DOHH2 (cell line): Measurements from ENCODE around the gene FYCO1.

ENCODE experiments used
- EZH2phosphoT487 ChIP-seq: fragments of 200-600 bp; sonication (generic); IDR thresholded peaks from 2 replicates; pipeline ENCODE4 v1.6.1; 2017; ENCODE audit warnings: borderline replicate concordance, mild to moderate bottlenecking, antibody characterized with exemption, low read length, moderate library complexity, mixed read lengths
- TF ChIP-seq, protein P1 (sequence below): fragments of 200-600 bp; sonication (generic); IDR thresholded peaks from one replicate; pipeline ENCODE4 v1.5.1; 2014; ENCODE audit warnings: antibody characterized with exemption, mild to moderate bottlenecking, low read depth, low read length; ENCODE audit not compliant: poor library complexity, severe bottlenecking

DNA sequence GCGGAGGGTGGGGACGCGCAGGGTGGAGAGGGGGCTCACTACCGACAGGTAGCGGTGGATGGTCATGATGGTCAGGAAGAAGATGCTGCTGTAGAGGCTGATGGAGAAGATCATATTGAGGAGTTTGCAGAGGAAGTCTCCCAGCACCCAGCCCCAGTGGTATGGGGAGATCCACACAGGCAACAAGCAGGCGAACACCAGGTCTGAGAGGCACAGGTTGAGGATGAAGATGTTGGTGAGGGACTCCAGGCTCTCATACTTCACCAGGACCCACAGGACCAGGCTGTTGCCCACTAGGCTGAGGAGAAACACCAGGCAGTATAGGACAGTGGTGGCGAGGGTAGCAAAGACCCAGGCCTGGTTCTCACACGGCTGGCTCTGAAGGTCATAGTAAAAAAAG lies 25.9 kb upstream of the FYCO1 start:
- TF ChIP-seq, protein P1, sequence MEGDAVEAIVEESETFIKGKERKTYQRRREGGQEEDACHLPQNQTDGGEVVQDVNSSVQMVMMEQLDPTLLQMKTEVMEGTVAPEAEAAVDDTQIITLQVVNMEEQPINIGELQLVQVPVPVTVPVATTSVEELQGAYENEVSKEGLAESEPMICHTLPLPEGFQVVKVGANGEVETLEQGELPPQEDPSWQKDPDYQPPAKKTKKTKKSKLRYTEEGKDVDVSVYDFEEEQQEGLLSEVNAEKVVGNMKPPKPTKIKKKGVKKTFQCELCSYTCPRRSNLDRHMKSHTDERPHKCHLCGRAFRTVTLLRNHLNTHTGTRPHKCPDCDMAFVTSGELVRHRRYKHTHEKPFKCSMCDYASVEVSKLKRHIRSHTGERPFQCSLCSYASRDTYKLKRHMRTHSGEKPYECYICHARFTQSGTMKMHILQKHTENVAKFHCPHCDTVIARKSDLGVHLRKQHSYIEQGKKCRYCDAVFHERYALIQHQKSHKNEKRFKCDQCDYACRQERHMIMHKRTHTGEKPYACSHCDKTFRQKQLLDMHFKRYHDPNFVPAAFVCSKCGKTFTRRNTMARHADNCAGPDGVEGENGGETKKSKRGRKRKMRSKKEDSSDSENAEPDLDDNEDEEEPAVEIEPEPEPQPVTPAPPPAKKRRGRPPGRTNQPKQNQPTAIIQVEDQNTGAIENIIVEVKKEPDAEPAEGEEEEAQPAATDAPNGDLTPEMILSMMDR = no peak
- no peak for TF ChIP-seq EZH2phosphoT487
